RWPE1 (cell line): ENCODE measurements around the gene DRD3.

Experiments used
- CTCF ChIA-PET: fragments of 350-600 bp; sonication (Branson Sonifier 250); formaldehyde crosslinking; extraction: SDS; loops from one replicate; lab custom pipeline; 2021; lab: Yijun Ruan, JAX
- POLR2A ChIA-PET: fragments of 400-600 bp; formaldehyde crosslinking; extraction: SDS; loops from one replicate; lab custom pipeline; 2020; ENCODE audit warnings: antibody characterized with exemption; ENCODE audit not compliant: low non-redundant PET; lab: Yijun Ruan, JAX
- DNase-seq: peaks from one replicate; pipeline ENCODE4 v3.0.0; 2012; ENCODE audit warnings: low spot score
- H3K27ac ChIP-seq: fragments of 450-650 bp; 2 replicates; pipeline ENCODE4 v1.5.1; 2017
- CTCF ChIP-seq: fragments of 450-650 bp; conservative IDR thresholded peaks from 2 replicates; pipeline ENCODE4 v1.5.1; 2017; ENCODE audit warnings: low read depth, mild to moderate bottlenecking

Gene DRD3

GRCh38 chr3:114219741-114220140, 40.9 kb upstream of the DRD3 start:
- DNase-seq = no peak
- TF ChIP-seq CTCF = no peak
- CTCF ChIA-PET = no interaction called here
- H3K27ac ChIP-seq = no peak overlapping the region
- POLR2A ChIA-PET = no interaction called here

- ChIA-PET CTCF (no interaction called here), POLR2A (no interaction called here)
- no peak for TF ChIP-seq CTCF
- no peak overlapping the region for H3K27ac ChIP-seq
- no peak for DNase-seq
Measured at GRCh38 chr3:114218578-114219185, 39.8 kb upstream of the DRD3 start.

- no peak for TF ChIP-seq CTCF
- H3K27ac ChIP-seq = no peak overlapping the region
- DNase-seq = no peak
- ChIA-PET POLR2A (no interaction called here), CTCF (interaction anchor here (0.6 kb wide), 1 partner anchor 482 kb away, joined by 4 read pairs; no protein-coding TSS in a partner anchor)
Measured at GRCh38 chr3:114218006-114218405, 39.2 kb upstream of the DRD3 start.

DNA sequence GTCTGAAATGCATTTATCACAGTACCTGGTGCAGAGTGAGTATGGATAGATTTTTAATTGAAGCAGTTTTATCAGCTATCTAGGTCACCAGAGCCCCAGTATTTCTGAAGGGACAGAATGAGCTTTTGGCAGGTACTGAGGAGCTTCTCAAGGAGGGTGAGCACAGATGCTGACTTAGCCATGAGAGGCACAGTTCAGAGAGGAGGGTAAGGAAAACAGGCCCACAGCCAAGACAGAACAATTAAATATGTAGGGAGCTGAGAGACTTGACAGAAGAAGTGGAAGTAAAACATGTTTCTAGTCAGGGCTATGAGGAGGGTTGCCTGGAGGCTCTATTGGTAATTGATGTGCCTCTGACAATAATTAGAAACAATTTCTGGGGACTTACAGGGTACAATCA, 38.4 kb upstream of the DRD3 start:
- TF ChIP-seq CTCF = no peak
- no peak overlapping the region for H3K27ac ChIP-seq
- ChIA-PET POLR2A (no interaction called here), CTCF (interaction anchor here (0.6 kb wide), 1 partner anchor 481 kb away, joined by 4 read pairs; no protein-coding TSS in a partner anchor)
- DNase-seq = no peak

- no peak for DNase-seq
- ChIA-PET POLR2A (no interaction called here), CTCF (no interaction called here)
- no peak for TF ChIP-seq CTCF
- H3K27ac ChIP-seq = no peak overlapping the region
Measured at GRCh38 chr3:114216186-114216970, 37.5 kb upstream of the DRD3 start.

- ChIA-PET CTCF (no interaction called here), POLR2A (no interaction called here)
- DNase-seq = no peak
- no peak overlapping the region for H3K27ac ChIP-seq
- no peak for TF ChIP-seq CTCF
Measured at GRCh38 chr3:114214542-114215341, 35.9 kb upstream of the DRD3 start.
